ENCODE results near the gene LY6G5C. TPM values are rescaled to one million over a fixed set of nuclear protein-coding genes. Genes with fewer than 3 reads are reported as not detected.
A peak's percentile ranks its signal among the peaks of the same experiment; 100 is the strongest.

LY6G5C gene
- total and polyA plus RNA-seq, 9 of the 15 experiments (the other 6 are each of a cell fraction or from before 2014, with no cell fraction given), result 0.10 to 0.67 (median 0.46) TPM; not detected in 4

GRCh38 chr6:31663961-31664789 is 16.7 kb downstream of the LY6G5C start:
- Histone ChIP-seq H3K4me3 (peak overlapping the region; percentile 66), H3K9me1 (ENCODE audit: control insufficient read depth, insufficient read depth, low read length) (no peaks in the 10 kb centered on the region), H2AFZ (ENCODE audit: low read depth, low read length) (peak overlapping the region; percentile 62), H4K20me1 (replicated peaks; ENCODE audit: control insufficient read depth, insufficient read depth, low read length) (peaks cover 6% of the 10 kb centered on the region; the same call in 1 of the 2 replicates), H3K9me3 (replicated peaks; ENCODE audit: control insufficient read depth, insufficient read depth, low read depth, low read length) (no peaks in the 10 kb centered on the region), H3K4me2 (ENCODE audit: insufficient read depth, low read length) (peak overlapping the region; percentile 93), H3K4me1 (replicated peaks in 1 of 2; ENCODE audit: control insufficient read depth in 2 of 2, insufficient read depth in 2 of 2, low read length in 2 of 2) (peaks cover 37 to 53% of the 10 kb centered on the region in 2 experiments; a peak in 4 of 5 replicates), H3K27me3 (ENCODE audit: control insufficient read depth in 2 of 2, insufficient read depth in 2 of 2, low read length in 2 of 2) (no peaks in the 10 kb centered on the region), H3K79me2 (ENCODE audit: control insufficient read depth, insufficient read depth, low read length) (peaks cover 90% of the 10 kb centered on the region), H3K27ac (ENCODE audit: extremely low read depth, low read depth, low read length) (peak overlapping the region; percentile 97), H3K36me3 (ENCODE audit: control insufficient read depth, insufficient read depth, low read length) (peaks cover 53% of the 10 kb centered on the region), H3K9ac (ENCODE audit: insufficient read depth in 1 of 2, low read depth in 2 of 2, low read length in 2 of 2) (peak overlapping the region; percentile 96 to 97)
- DNase-seq (ENCODE audit: extremely low read depth in 1 of 4, low spot score in 3 of 4), result peak; percentile 75 to 92 (median 84)
- TSS peak; percentile 55 for BruUV-seq (replicated peaks)
- intact Hi-C loops (cut with micrococcal nuclease) (loop anchor here (2.0 to 10.0 kb wide), 3 partner anchors 39 to 511 kb away; partner anchors contain the start of genes ABHD16A, AGPAT1, ATP6V1G2 and NFKBIL1), in situ Hi-C loops (cut with MboI) (loop anchor here (5.0 kb wide), 2 partner anchors 117 to 198 kb away; partner anchors contain the start of genes ATP6V1G2, NEU1 and NFKBIL1)
- ChIA-PET POLR2A (interaction anchor here (0.6 to 9.8 kb wide), 65 partner anchors 8 to 1693 kb away, joined by 3 to 267 read pairs (median 6); partner anchors contain the start of genes ABHD16A, APOM, BAG6 and CLIC1), CTCF (ENCODE audit: low intra/inter-chr PET ratio) (no interaction called here)
- FAIRE-seq, result peak; percentile 94
- WGBS (ENCODE audit: insufficient coverage, low coverage, missing lambda C conversion rate), result 2% methylated on average over 17 of the region's 17 CpGs
- ATAC-seq, result peak; percentile 28
- TF ChIP-seq GABPB2 (CRISPR knock-in tag; conservative IDR thresholded peaks at IDR 0.05), result no peak
- no peak for TF ChIP-seq GTF2F1 (IDR thresholded peaks at IDR 0.05; ENCODE audit: low read depth, low read length)
- TF ChIP-seq HINFP (tag; conservative IDR thresholded peaks at IDR 0.05; ENCODE audit: low read depth), result no peak
- TF ChIP-seq, protein P1, sequence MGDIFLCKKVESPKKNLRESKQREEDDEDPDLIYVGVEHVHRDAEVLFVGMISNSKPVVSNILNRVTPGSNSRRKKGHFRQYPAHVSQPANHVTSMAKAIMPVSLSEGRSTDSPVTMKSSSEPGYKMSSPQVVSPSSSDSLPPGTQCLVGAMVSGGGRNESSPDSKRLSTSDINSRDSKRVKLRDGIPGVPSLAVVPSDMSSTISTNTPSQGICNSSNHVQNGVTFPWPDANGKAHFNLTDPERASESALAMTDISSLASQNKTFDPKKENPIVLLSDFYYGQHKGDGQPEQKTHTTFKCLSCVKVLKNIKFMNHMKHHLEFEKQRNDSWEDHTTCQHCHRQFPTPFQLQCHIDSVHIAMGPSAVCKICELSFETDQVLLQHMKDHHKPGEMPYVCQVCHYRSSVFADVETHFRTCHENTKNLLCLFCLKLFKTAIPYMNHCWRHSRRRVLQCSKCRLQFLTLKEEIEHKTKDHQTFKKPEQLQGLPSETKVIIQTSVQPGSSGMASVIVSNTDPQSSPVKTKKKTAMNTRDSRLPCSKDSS (IDR thresholded peaks at IDR 0.05; ENCODE audit: low read depth, partially characterized antibody), result no peak
- peak; percentile 94 for TF ChIP-seq SMARCE1 (IDR thresholded peaks at IDR 0.05)
- peak; percentile 82; the same call in 1 of the 2 replicates for TF ChIP-seq ZBTB7A (IDR thresholded peaks at IDR 0.05; ENCODE audit: borderline replicate concordance, control insufficient read depth, low read depth, low read length)
- 0 out of 2 replicates have a peak, but pooled peaks have one; percentile 1 for TF ChIP-seq ZNF354B (CRISPR knock-in tag; IDR thresholded peaks at IDR 0.05)
- no peak for TF ChIP-seq ATF1 (CRISPR knock-in tag; IDR thresholded peaks at IDR 0.05)
- no peak for TF ChIP-seq ATF1 (tag; IDR thresholded peaks at IDR 0.05)
- peak; percentile 92 for TF ChIP-seq BRD9 (IDR thresholded peaks at IDR 0.05; ENCODE audit: low read depth, partially characterized antibody)
- no peak for TF ChIP-seq RBM15 (IDR thresholded peaks at IDR 0.05; ENCODE audit: insufficient read depth, low read length)
- peak; percentile 97 for TF ChIP-seq CTBP1 (IDR thresholded peaks at IDR 0.05; ENCODE audit: borderline replicate concordance)
- no peak for TF ChIP-seq STAT5A (IDR thresholded peaks at IDR 0.05; ENCODE audit: borderline replicate concordance, low read length)
- no peak for TF ChIP-seq ZNF717 (CRISPR knock-in tag; IDR thresholded peaks at IDR 0.05)
- no peak for TF ChIP-seq NONO (IDR thresholded peaks at IDR 0.05; ENCODE audit: low read depth in 2 of 2, low read length in 1 of 2)
- TF ChIP-seq PTBP1 (IDR thresholded peaks at IDR 0.05; ENCODE audit: low read depth, low read length), result no peak
- TF ChIP-seq ZNF133 (CRISPR knock-in tag; IDR thresholded peaks at IDR 0.05), result 0 out of 2 replicates have a peak, but pooled peaks have one; percentile 52
- no peak for TF ChIP-seq PRMT5 (CRISPR knock-in tag; IDR thresholded peaks at IDR 0.05)
